GM21528 (cell line): Measurements from ENCODE around the gene FXYD7.
"Not testable (repeated sequence)": the region's sequence is repeated elsewhere in the genome, so short reads cannot be mapped to it uniquely, and the experiment has no call there.

ENCODE experiments used
- ATAC-seq: cut with Tn5 transposase; IDR thresholded peaks from one replicate; pipeline ENCODE4 v1.9.1; 2021; ENCODE audit warnings: mild to moderate bottlenecking, moderate library complexity; ENCODE audit not compliant: unreplicated experiment, low FRiP score

Gene FXYD7

DNA sequence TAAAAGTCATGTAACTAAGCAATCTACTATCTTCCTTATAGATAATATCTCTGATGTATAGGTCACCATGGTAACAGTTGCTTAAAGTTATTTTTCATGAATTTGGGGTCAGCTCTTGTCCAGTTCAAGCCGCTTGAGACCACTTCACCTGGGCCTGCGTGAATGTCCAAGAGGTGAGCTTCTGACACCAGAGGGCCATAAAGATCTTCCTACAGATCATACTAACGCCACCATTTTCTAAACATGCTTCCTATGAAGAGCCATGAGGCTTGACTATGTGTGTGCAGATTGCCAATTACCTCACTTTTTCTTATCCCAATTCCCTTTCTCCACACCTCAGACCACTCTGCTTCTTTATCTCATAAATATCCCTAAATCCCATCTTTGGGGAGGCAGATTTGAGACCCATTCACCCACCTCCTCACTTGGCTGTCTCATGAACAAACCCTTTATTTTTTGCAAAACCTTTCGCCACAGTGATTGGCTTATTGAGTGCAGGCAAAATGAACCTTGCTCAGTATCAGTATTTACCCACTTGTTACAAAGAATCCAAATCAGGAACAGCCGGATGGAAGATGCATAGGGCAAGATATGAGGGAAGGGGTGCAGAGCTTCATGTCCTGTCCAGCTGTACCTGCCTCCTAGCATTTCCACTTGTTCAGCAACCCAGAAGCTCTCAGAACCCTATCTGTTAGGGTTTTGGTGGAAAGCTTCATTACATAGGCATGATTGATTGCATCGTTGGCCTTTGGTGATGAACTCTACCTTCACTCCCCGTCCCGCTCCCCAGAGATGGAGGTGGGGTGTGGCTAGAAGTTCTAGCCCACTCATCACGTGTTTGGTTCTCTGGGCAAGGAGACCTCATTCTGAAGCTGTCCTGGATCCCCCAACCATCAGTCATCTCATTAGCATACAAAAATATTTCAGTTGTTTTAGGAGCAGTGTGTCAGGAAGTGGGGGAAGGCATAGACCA lies 51.2 kb downstream of the FXYD7 start:
- no peak for ATAC-seq

GRCh38 chr19:35195830-35196229 lies 52.8 kb downstream of the FXYD7 start:
- no peak for ATAC-seq

GRCh38 chr19:35196861-35197260 lies 53.8 kb downstream of the FXYD7 start:
- not testable (repeated sequence) for ATAC-seq

DNA sequence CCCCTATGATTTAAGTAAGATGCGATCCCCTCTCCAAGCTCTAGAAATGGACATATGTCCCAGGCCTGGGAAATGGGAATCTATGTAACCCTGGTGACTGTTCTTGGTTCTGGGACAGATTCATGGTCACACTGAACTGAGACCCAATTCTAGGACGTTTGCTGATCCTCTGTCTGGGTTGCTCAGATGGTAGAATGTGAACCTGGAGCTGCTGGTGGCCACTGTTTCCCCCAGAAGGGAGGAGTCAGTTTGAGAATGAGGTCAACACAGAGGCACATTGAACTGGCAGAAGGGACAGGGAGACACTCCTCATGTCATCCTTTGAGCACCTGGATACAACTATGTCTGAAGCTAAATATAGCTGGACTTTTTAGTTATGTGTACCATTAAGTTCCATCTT lies 56.4 kb downstream of the FXYD7 start:
- no peak for ATAC-seq

DNA sequence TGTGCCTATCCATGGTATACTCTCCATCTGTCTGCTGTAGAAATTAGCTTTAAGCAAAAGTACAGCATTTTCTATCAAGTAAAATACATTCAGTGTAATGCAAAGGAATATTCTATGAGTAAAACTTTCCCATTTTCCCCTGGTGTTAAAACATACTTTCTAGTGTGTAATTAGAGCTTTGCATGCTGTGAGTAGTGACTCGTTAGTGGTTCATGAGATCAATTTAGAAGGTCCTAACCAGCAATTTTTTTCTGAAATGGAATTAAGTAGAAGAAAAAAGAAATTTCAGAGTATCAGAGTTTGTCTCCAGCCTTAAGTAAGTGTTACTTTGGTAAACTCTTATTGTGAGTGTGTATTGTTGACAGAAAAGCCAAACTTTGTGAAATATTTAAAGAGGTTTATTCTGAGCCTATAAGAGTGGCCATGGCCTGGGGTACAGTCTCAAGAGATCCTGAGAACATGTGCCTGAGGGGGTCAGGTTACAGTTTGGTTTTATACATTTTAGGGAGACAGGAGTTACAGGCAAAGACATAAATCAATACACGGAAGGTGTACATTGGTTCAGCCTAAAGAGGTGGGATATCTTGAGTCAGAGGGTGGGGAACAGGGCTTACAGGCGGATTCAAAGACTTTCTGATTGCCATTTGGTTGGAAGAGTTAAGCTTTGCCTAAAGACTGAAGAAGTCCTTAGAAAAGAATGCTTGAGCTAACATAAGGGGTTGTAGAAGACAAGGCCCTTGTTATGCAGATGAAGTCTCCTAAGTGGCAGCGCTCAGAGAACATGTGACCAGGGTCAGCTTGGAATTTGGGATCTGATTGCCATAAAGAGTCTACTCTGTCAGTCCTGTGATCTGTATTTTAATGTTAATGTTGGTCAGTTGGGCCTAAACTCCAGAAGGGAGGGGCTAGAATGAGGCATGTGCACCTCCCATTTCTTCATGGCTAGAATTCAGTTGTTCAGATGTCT lies 60.0 kb downstream of the FXYD7 start:
- ATAC-seq: no peak
